K562 (cell line): ENCODE data around the gene THBS2. TPM values are rescaled to one million over a fixed set of nuclear protein-coding genes. Genes with fewer than 3 reads are reported as not detected.

Experiments used
- ATAC-seq: fragments of 200-7000 bp; cut with Tn5 transposase; 3 replicates; pipeline ENCODE4 v1.9.1; 2020; ENCODE audit warnings: moderate library complexity
- BruUV-seq: library from RNA; stranded (reverse); fragments of 400-500 nt; replicated peaks from 2 replicates; lab custom pipeline; 2021; lab: Mats Ljungman, UMichigan
- CTCF ChIA-PET: fragments of 300-600 bp; formaldehyde crosslinking; extraction: SDS; loops from one replicate; lab custom pipeline; 2021; ENCODE audit warnings: low intra/inter-chr PET ratio; lab: Yijun Ruan, JAX
- POLR2A ChIA-PET: fragments of 300-600, 350-650 bp; sonication (Branson Sonifier 250); formaldehyde crosslinking; extraction: SDS; loops from one replicate; lab custom pipeline; 2021; ENCODE audit warnings: antibody characterized with exemption, inconsistent platforms; lab: Yijun Ruan, JAX
- DNase-seq, 4 experiments: peaks; one replicate each; pipeline versions ENCODE4 v3.0.0 to v3.0.0-alpha.2; 2011 to 2018; ENCODE audit warnings: low spot score in 3 of 4, mixed read lengths in 3 of 4; ENCODE audit errors: extremely low read depth in 1 of 4
- FAIRE-seq: peaks from 2 replicates; lab custom pipeline; 2011; peaks lifted over from hg19 to GRCh38; lab: Jason Lieb, UNC
- H2AFZ ChIP-seq: 2 replicates; pipeline ENCODE4 v1.6.0; 2011; ENCODE audit warnings: low read depth, low read length, control low read depth, inconsistent platforms
- H3K27ac ChIP-seq: fragments of 200-600 bp; 3 replicates; pipeline ENCODE4 v1.8.0; 2011; ENCODE audit warnings: low read depth, mild to moderate bottlenecking, control low read depth, inconsistent platforms, low read length, moderate library complexity, mixed read lengths; ENCODE audit errors: extremely low read depth
- H3K27me3 ChIP-seq, 2 experiments: fragments of 300-600 bp in 1 of 2; 2 replicates in 1 of 2; 3 replicates in 1 of 2; pipeline versions ENCODE4 v1.6.0 to v1.8.0; 2011; ENCODE audit warnings: inconsistent platforms in 2 of 2, low read length in 2 of 2, mild to moderate bottlenecking in 1 of 2, mixed read lengths in 1 of 2, moderate library complexity in 1 of 2; ENCODE audit not compliant: control insufficient read depth in 2 of 2, insufficient read depth in 2 of 2
- H3K36me3 ChIP-seq: fragments of 300-600 bp; 3 replicates; pipeline ENCODE4 v1.8.0; 2011; ENCODE audit warnings: mild to moderate bottlenecking, low read length, inconsistent platforms; ENCODE audit not compliant: control insufficient read depth, insufficient read depth
- H3K4me1 ChIP-seq, 2 experiments: fragments of 200-600 bp in 1 of 2; replicated peaks in 1 of 2; 2 replicates in 1 of 2; 3 replicates in 1 of 2; pipeline versions ENCODE4 v1.5.1 to v1.8.0; 2011; ENCODE audit warnings: inconsistent platforms in 2 of 2, low read length in 2 of 2, mild to moderate bottlenecking in 1 of 2, mixed read lengths in 1 of 2, moderate library complexity in 1 of 2; ENCODE audit not compliant: control insufficient read depth in 2 of 2, insufficient read depth in 2 of 2
- H3K4me2 ChIP-seq: 2 replicates; pipeline ENCODE4 v1.6.1; 2011; ENCODE audit warnings: low read length, control low read depth, inconsistent platforms, mixed read lengths; ENCODE audit not compliant: insufficient read depth
- H3K4me3 ChIP-seq: fragments of 200-600 bp; sonication (generic), shearing (Covaris generic); 2 replicates; pipeline ENCODE4 v1.5.1; 2016; ENCODE audit warnings: control low read depth, inconsistent platforms
- H3K79me2 ChIP-seq: fragments of 200-600 bp; 3 replicates; pipeline ENCODE4 v1.8.0; 2011; ENCODE audit warnings: low read length, inconsistent platforms; ENCODE audit not compliant: control insufficient read depth, insufficient read depth
- H3K9ac ChIP-seq, 2 experiments: 2 replicates each; pipeline versions ENCODE4 v1.6.0 to v1.6.1; 2011; ENCODE audit warnings: low read depth in 2 of 2, low read length in 2 of 2, control low read depth in 1 of 2, inconsistent platforms in 1 of 2, mild to moderate bottlenecking in 1 of 2, mixed read lengths in 1 of 2; ENCODE audit not compliant: insufficient read depth in 1 of 2
- H3K9me1 ChIP-seq: one replicate; pipeline ENCODE4 v1.6.0; 2011; ENCODE audit warnings: inconsistent platforms, mild to moderate bottlenecking, low read length, moderate library complexity; ENCODE audit not compliant: control insufficient read depth, insufficient read depth
- H3K9me3 ChIP-seq: replicated peaks from 2 replicates; pipeline ENCODE4 v1.5.1; 2011; ENCODE audit warnings: low read depth, low read length, inconsistent platforms; ENCODE audit not compliant: control insufficient read depth, insufficient read depth
- H4K20me1 ChIP-seq: replicated peaks from 2 replicates; pipeline ENCODE4 v1.6.1; 2011; ENCODE audit warnings: low read length, inconsistent platforms, mixed read lengths; ENCODE audit not compliant: control insufficient read depth, insufficient read depth
- CXXC5 ChIP-seq: fragments of 250-450 bp; sonication (Bioruptor Pico); IDR thresholded peaks from 2 replicates; pipeline ENCODE4 v1.8.0; 2022; ENCODE audit warnings: inconsistent platforms, mild to moderate bottlenecking, moderate library complexity
- HEY1 ChIP-seq: fragments of 250-450 bp; sonication (Bioruptor Pico); IDR thresholded peaks from 2 replicates; pipeline ENCODE4 v1.5.0; 2020; ENCODE audit warnings: mild to moderate bottlenecking, moderate library complexity, borderline replicate concordance
- MAFF ChIP-seq: IDR thresholded peaks from 2 replicates; pipeline ENCODE4 v1.6.1; 2012; ENCODE audit warnings: low read length, improper control_type of control experiment
- MYBL2 ChIP-seq, 2 experiments: fragments of 450-650 bp in 1 of 2; sonication (generic) in 1 of 2; formaldehyde crosslinking in 1 of 2; IDR thresholded peaks; 2 replicates each; pipeline versions ENCODE4 v1.6.1 to v1.8.1; 2017 to 2022; ENCODE audit warnings: borderline replicate concordance in 1 of 2, inconsistent platforms in 1 of 2, low read depth in 1 of 2, mild to moderate bottlenecking in 1 of 2, missing genetic modification reagents in 1 of 2, moderate library complexity in 1 of 2
- NFATC3 ChIP-seq: fragments of 450-650 bp; IDR thresholded peaks from 2 replicates; pipeline ENCODE4 v1.6.1; 2017; ENCODE audit warnings: mild to moderate bottlenecking
- RBBP5 ChIP-seq: fragments of 200-600 bp; sonication (generic); IDR thresholded peaks from 2 replicates; pipeline ENCODE4 v1.6.1; 2012; ENCODE audit warnings: borderline replicate concordance, mild to moderate bottlenecking, low read length, control low read depth, inconsistent platforms; ENCODE audit not compliant: insufficient read depth, poor library complexity, severe bottlenecking
- SMAD4 ChIP-seq: fragments of 250-450 bp; sonication (Bioruptor Pico); conservative IDR thresholded peaks from 2 replicates; pipeline ENCODE4 v1.8.0; 2021; ENCODE audit warnings: inconsistent platforms, mild to moderate bottlenecking, moderate library complexity
- SNRNP70 ChIP-seq: fragments of 200-400 bp; formaldehyde crosslinking; optimal IDR thresholded peaks from 2 replicates; pipeline ENCODE3; 2017; ENCODE audit warnings: low read depth, low read length
- ZEB2 ChIP-seq: fragments of 450-650 bp; IDR thresholded peaks from 2 replicates; pipeline ENCODE4 v1.6.1; 2016
- ZNF316 ChIP-seq: fragments of 450-650 bp; IDR thresholded peaks from 2 replicates; pipeline ENCODE4 v1.6.1; 2016
- WGBS: fragments of 100-300 bp; shearing (Covaris generic); methylation state at CpG from one replicate; pipeline ENCODE4 v1.1.6; 2016; ENCODE audit warnings: low coverage, mixed read lengths; ENCODE audit not compliant: insufficient coverage; ENCODE audit errors: missing lambda C conversion rate; 5-methylcytosine and 5-hydroxymethylcytosine counted together
- in situ Hi-C: fragments of 300-500 bp; cut with MboI; formaldehyde crosslinking; loops from 4 replicates; pipeline ENCODE4 v1.15.0; 2018; ENCODE audit warnings: inconsistent platforms, mixed read lengths
- intact Hi-C: fragments of 100-400 bp; cut with micrococcal nuclease; formaldehyde crosslinking; loops from 2 replicates; pipeline ENCODE4 v1.14.2; 2022
- polyA plus RNA-seq, 8 experiments: library from polyadenylated mRNA; depleted of rRNA in 4 of 8; stranded (reverse) in 5 of 8; unstranded in 3 of 8; fragments of >200 nt; fragmentation: Nextera tagmentation in 2 of 8; fragmentation: Illumina TruSeq in 1 of 8; extraction: Ambion mirVana in 2 of 8; extraction: Trizol in 1 of 8; gene quantifications; 2 replicates each; pipeline versions ENCODE4 v1.2.1 to v1.2.3, GENCODE V29; 2011 to 2014; ENCODE audit warnings: inconsistent platforms in 1 of 8, missing spikeins in 1 of 8
- total RNA-seq, 7 experiments: library from RNA; depleted of rRNA in 6 of 7; stranded (reverse); fragments of >200 nt in 6 of 7; fragmentation: Illumina TruSeq in 2 of 7; extraction: Trizol in 2 of 7; gene quantifications; 2 replicates each; pipeline versions ENCODE4 v1.2.1 to v1.2.3, GENCODE V29; 2011 to 2021; ENCODE audit warnings: low replicate concordance in 1 of 7
- TF ChIP-seq, protein P1 (sequence below): fragments of 250-450 bp; sonication (Bioruptor Pico); IDR thresholded peaks from 2 replicates; pipeline ENCODE4 v1.5.0; 2021
- TF ChIP-seq, protein P2 (sequence below), 3 experiments: IDR thresholded peaks in 2 of 3; conservative IDR thresholded peaks in 1 of 3; 2 replicates each; pipeline ENCODE4 v1.5.1; 2011 to 2012; ENCODE audit warnings: low read length in 3 of 3, mild to moderate bottlenecking in 3 of 3, control low read depth in 2 of 3, improper control_type of control experiment in 1 of 3, inconsistent platforms in 1 of 3, low read depth in 1 of 3, mixed read lengths in 1 of 3, moderate library complexity in 1 of 3; ENCODE audit not compliant: insufficient read depth in 2 of 3
- TF ChIP-seq, protein P3 (sequence below): fragments of 250-450 bp; sonication (Bioruptor Pico); IDR thresholded peaks from 2 replicates; pipeline ENCODE4 v1.5.0; 2021; ENCODE audit warnings: mild to moderate bottlenecking, moderate library complexity
- TF ChIP-seq, protein P4 (sequence below): fragments of 250-450 bp; sonication (Bioruptor Pico); IDR thresholded peaks from 2 replicates; pipeline ENCODE4 v1.5.1; 2021; ENCODE audit warnings: mild to moderate bottlenecking

The THBS2 gene
- total and polyA plus RNA-seq, 9 of the 15 experiments (the other 6 are each of a cell fraction or from before 2014, with no cell fraction given): 0.03 to 0.11 (median 0.03) TPM; not detected in 6

DNA sequence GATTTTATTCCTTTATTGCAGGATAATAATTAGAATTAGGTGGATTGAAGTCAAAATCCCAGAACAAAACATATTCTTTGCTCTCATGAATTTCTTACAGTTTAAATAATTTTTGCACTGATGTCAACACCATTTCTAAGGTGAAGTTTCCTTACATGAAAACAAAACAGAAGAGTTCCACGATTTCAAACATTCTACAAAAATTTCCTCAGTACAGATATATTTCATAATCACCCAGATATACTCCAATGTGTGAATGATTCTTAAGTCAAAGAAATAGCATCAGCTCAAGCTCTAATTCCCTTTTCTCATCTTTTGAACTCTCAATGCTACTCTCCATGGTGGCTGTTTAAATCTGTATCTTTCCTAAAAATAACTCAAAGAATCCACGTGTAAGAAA is 39.5 kb upstream of the THBS2 start:
- TF ChIP-seq, protein P1, sequence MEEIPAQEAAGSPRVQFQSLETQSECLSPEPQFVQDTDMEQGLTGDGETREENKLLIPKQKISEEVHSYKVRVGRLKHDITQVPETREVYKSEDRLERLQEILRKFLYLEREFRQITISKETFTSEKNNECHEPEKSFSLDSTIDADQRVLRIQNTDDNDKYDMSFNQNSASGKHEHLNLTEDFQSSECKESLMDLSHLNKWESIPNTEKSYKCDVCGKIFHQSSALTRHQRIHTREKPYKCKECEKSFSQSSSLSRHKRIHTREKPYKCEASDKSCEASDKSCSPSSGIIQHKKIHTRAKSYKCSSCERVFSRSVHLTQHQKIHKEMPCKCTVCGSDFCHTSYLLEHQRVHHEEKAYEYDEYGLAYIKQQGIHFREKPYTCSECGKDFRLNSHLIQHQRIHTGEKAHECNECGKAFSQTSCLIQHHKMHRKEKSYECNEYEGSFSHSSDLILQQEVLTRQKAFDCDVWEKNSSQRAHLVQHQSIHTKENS: no peak
- TF ChIP-seq MAFF (no peak), SMAD4 (CRISPR knock-in tag) (no peak), SNRNP70 (no peak), ZNF316 (no peak), ZEB2 (no peak), CXXC5 (CRISPR knock-in tag) (no peak), HEY1 (CRISPR knock-in tag) (no peak), MYBL2 (IDR thresholded peaks at IDR 0.05; ENCODE audit: low read depth) (no peak), MYBL2 (CRISPR knock-in tag; IDR thresholded peaks at IDR 0.05; ENCODE audit: borderline replicate concordance) (no peak), RBBP5 (no peak), NFATC3 (no peak)
- TF ChIP-seq, protein P2, sequence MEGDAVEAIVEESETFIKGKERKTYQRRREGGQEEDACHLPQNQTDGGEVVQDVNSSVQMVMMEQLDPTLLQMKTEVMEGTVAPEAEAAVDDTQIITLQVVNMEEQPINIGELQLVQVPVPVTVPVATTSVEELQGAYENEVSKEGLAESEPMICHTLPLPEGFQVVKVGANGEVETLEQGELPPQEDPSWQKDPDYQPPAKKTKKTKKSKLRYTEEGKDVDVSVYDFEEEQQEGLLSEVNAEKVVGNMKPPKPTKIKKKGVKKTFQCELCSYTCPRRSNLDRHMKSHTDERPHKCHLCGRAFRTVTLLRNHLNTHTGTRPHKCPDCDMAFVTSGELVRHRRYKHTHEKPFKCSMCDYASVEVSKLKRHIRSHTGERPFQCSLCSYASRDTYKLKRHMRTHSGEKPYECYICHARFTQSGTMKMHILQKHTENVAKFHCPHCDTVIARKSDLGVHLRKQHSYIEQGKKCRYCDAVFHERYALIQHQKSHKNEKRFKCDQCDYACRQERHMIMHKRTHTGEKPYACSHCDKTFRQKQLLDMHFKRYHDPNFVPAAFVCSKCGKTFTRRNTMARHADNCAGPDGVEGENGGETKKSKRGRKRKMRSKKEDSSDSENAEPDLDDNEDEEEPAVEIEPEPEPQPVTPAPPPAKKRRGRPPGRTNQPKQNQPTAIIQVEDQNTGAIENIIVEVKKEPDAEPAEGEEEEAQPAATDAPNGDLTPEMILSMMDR (IDR thresholded peaks at IDR 0.05 in 2 of 3, conservative IDR thresholded peaks at IDR 0.05 in 1 of 3; ENCODE audit: insufficient read depth in 2 of 3, low read depth in 1 of 3, low read length in 3 of 3): no peak
- TF ChIP-seq, protein P3, sequence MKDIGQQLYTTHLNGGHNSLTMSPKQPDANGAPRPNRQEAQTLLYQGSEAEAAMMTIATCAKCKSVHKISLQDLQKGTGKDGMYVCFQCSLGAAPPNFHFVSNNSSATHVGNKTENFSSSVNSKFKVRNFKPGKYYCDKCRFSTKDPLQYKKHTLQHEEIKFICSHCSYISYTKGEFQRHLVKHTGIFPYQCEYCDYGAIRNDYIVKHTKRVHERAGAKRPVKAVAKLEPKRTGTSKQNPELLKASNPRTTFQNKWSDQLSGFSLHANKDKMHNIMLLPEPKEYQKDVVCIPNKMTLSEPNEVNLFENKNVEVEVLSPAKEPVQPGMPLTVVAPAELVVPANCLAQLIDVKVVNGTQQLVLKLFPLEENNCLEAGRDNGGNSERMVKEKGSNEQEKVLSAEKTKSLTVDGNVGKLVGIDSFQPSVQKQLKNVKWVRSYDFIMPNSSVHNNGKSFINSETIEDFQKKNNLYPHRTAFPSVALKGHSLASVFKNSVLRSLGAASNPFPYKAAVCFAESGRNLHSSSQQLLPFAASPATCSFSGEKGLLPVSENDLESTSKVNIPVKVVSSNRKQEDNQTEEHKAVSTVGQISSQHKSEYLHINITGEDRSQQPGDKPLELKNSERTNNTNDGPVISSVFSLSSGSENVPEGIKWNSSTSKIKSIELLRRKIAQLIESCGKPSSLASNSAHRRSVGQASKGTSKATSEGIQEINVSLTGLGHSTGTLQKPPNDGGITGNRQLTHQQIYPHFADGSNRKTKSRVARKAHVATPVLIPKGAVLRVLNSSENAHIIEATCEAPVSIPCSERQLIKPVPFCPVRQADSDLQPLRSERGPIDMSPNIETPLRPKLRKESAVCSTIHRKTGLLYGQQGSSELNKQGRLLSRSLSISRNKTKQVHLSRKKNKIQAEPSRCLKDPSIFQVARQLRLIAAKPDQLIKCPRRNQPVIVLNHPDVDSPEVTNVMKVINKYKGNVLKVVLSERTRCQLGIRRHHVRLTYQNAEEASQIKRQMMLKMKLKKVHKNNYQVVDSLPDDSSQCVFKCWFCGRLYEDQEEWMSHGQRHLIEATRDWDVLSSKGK (CRISPR knock-in tag): no peak
- TF ChIP-seq, protein P4, sequence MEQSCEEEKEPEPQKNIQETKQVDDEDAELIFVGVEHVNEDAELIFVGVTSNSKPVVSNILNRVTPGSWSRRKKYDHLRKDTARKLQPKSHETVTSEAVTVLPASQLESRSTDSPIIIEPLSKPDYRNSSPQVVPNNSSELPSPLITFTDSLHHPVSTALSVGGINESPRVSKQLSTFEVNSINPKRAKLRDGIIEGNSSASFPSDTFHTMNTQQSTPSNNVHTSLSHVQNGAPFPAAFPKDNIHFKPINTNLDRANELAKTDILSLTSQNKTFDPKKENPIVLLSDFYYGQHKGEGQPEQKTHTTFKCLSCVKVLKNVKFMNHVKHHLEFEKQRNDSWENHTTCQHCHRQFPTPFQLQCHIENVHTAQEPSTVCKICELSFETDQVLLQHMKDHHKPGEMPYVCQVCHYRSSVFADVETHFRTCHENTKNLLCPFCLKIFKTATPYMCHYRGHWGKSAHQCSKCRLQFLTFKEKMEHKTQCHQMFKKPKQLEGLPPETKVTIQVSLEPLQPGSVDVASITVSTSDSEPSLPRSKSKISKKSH (CRISPR knock-in tag): no peak
- H3K36me3 ChIP-seq: no peaks in the 10 kb centered on the region
- H3K4me3 ChIP-seq: no peak overlapping the region
- H3K27me3 ChIP-seq: peaks cover 16 to 38% of the 10 kb centered on the region in 2 experiments; a peak in 4 of 5 replicates
- no peaks in the 10 kb centered on the region for H3K79me2 ChIP-seq
- no peak overlapping the region for H3K4me2 ChIP-seq
- no peak overlapping the region for H3K9ac ChIP-seq
- H4K20me1 ChIP-seq: no peaks in the 10 kb centered on the region
- 0% methylated on average over 2 of the region's 2 CpGs for WGBS
- no peak overlapping the region for H2AFZ ChIP-seq
- H3K9me3 ChIP-seq: no peaks in the 10 kb centered on the region
- H3K27ac ChIP-seq: no peak overlapping the region
- in situ Hi-C loops (no loop called here), intact Hi-C loops (no loop called here)
- FAIRE-seq (no peak), ATAC-seq (no peak), DNase-seq (no peak)
- ChIA-PET POLR2A (no interaction called here), CTCF (no interaction called here)
- no peaks in the 10 kb centered on the region for H3K9me1 ChIP-seq
- no TSS peak for BruUV-seq
- H3K4me1 ChIP-seq: no peaks in the 10 kb centered on the region
